ENCODE results near the gene AGBL4. TPM values are rescaled to one million over a fixed set of nuclear protein-coding genes. Genes with fewer than 3 reads are reported as not detected.

AGBL4 gene
- polyA plus RNA-seq, 1 donor (not counting 4 experiments of a cell fraction or from before 2014, with no cell fraction given), result not detected

GRCh38 chr1:48978413-48978812 is 1045.3 kb downstream of the AGBL4 start:
- Histone ChIP-seq H3K27ac (ENCODE audit: control insufficient read depth, insufficient read depth, low read length) (no peak overlapping the region), H3K4me2 (ENCODE audit: control insufficient read depth, extremely low read depth, insufficient read depth, low read depth, low read length) (no peak overlapping the region), H3K9me1 (ENCODE audit: control insufficient read depth, extremely low read depth, insufficient read depth, low read length) (no peaks in the 10 kb centered on the region), H3K36me3 (ENCODE audit: control insufficient read depth in 2 of 2, extremely low read depth in 1 of 2, insufficient read depth in 2 of 2, low read length in 2 of 2) (no peaks in the 10 kb centered on the region), H4K20me1 (ENCODE audit: control insufficient read depth, extremely low read depth, insufficient read depth, low read length) (no peaks in the 10 kb centered on the region), H2AFZ (ENCODE audit: control insufficient read depth, low read length) (no peak overlapping the region), H3K4me3 (ENCODE audit: control insufficient read depth in 2 of 3, extremely low read depth in 1 of 3, insufficient read depth in 2 of 3, low read depth in 1 of 3, low read length in 3 of 3) (no peak overlapping the region), H3K9me3 (ENCODE audit: control insufficient read depth, low read depth, low read length) (no peaks in the 10 kb centered on the region), H3K9ac (ENCODE audit: control insufficient read depth, extremely low read depth, insufficient read depth, low read length) (no peak overlapping the region), H3K4me1 (ENCODE audit: control insufficient read depth, extremely low read depth, insufficient read depth, low read length) (no peaks in the 10 kb centered on the region), H3K79me2 (ENCODE audit: control insufficient read depth, insufficient read depth, low read length) (no peaks in the 10 kb centered on the region), H3K27me3 (ENCODE audit: control insufficient read depth, extremely low read depth, insufficient read depth, low read length) (no peaks in the 10 kb centered on the region)
- no peak for DNase-seq (ENCODE audit: low read depth, low spot score)
- dilution Hi-C loops (cut with MboI; ENCODE audit: extremely low pct_ligation_motif_present, low sequenced_read_pairs), result no loop called here
- TF ChIP-seq CTCF (optimal IDR thresholded peaks at IDR 0.05 in 1 of 3, IDR thresholded peaks at IDR 0.05 in 1 of 3, conservative IDR thresholded peaks at IDR 0.05 in 1 of 3; ENCODE audit: extremely low read depth in 1 of 3, insufficient read depth in 2 of 3, low read length in 3 of 3) (no peak), EZH2 (IDR thresholded peaks at IDR 0.05; ENCODE audit: low read length) (no peak)
- FAIRE-seq, result no peak

- Histone ChIP-seq H3K4me1 (ENCODE audit: control insufficient read depth, extremely low read depth, insufficient read depth, low read length) (no peaks in the 10 kb centered on the region), H3K27me3 (ENCODE audit: control insufficient read depth, extremely low read depth, insufficient read depth, low read length) (no peaks in the 10 kb centered on the region), H3K4me2 (ENCODE audit: control insufficient read depth, extremely low read depth, insufficient read depth, low read depth, low read length) (no peak overlapping the region), H4K20me1 (ENCODE audit: control insufficient read depth, extremely low read depth, insufficient read depth, low read length) (no peaks in the 10 kb centered on the region), H3K9me1 (ENCODE audit: control insufficient read depth, extremely low read depth, insufficient read depth, low read length) (no peaks in the 10 kb centered on the region), H3K36me3 (ENCODE audit: control insufficient read depth in 2 of 2, extremely low read depth in 1 of 2, insufficient read depth in 2 of 2, low read length in 2 of 2) (no peaks in the 10 kb centered on the region), H3K9me3 (ENCODE audit: control insufficient read depth, low read depth, low read length) (no peaks in the 10 kb centered on the region), H3K79me2 (ENCODE audit: control insufficient read depth, insufficient read depth, low read length) (no peaks in the 10 kb centered on the region), H3K27ac (ENCODE audit: control insufficient read depth, insufficient read depth, low read length) (no peak overlapping the region), H3K9ac (ENCODE audit: control insufficient read depth, extremely low read depth, insufficient read depth, low read length) (no peak overlapping the region), H3K4me3 (ENCODE audit: control insufficient read depth in 2 of 3, extremely low read depth in 1 of 3, insufficient read depth in 2 of 3, low read depth in 1 of 3, low read length in 3 of 3) (no peak overlapping the region), H2AFZ (ENCODE audit: control insufficient read depth, low read length) (no peak overlapping the region)
- DNase-seq (ENCODE audit: low read depth, low spot score) (no peak), FAIRE-seq (no peak)
- dilution Hi-C loops (cut with MboI; ENCODE audit: extremely low pct_ligation_motif_present, low sequenced_read_pairs), result no loop called here
- TF ChIP-seq CTCF (optimal IDR thresholded peaks at IDR 0.05 in 1 of 3, IDR thresholded peaks at IDR 0.05 in 1 of 3, conservative IDR thresholded peaks at IDR 0.05 in 1 of 3; ENCODE audit: extremely low read depth in 1 of 3, insufficient read depth in 2 of 3, low read length in 3 of 3) (no peak), EZH2 (IDR thresholded peaks at IDR 0.05; ENCODE audit: low read length) (no peak)
These were observed 1046.5 kb downstream of the AGBL4 start for GRCh38 chr1:48977273-48977672.

Measured in keratinocyte (primary cell).